A673 (cell line): Measurements from ENCODE around the gene SERGEF. TPM values are rescaled to one million over a fixed set of nuclear protein-coding genes. Genes with fewer than 3 reads are reported as not detected.

Experiments
- BruUV-seq: library from RNA; stranded (reverse); fragments of 400-500 nt; replicated peaks from 2 replicates; lab custom pipeline; 2021; lab: Mats Ljungman, UMichigan
- CTCF ChIA-PET: fragments of 300-600 bp; sonication (Branson Sonifier 250); formaldehyde crosslinking; loops from one replicate; lab custom pipeline; 2022; ENCODE audit warnings: antibody characterized with exemption; lab: Charles Lee
- POLR2A ChIA-PET: fragments of 300-600 bp; sonication (Branson Sonifier 250); formaldehyde crosslinking; loops from one replicate; lab custom pipeline; 2022; ENCODE audit warnings: antibody characterized with exemption; ENCODE audit not compliant: low non-redundant PET; lab: Charles Lee
- DNase-seq: peaks from one replicate; pipeline ENCODE4 v3.0.0-alpha.2; 2015; ENCODE audit warnings: low spot score
- H3K27ac ChIP-seq: fragments of 200-600 bp; sonication (generic); 2 replicates; pipeline ENCODE4 v1.5.1; 2016; ENCODE audit warnings: mixed run types, low read depth, mild to moderate bottlenecking, mixed read lengths, antibody characterized with exemption, low read length; ENCODE audit not compliant: poor library complexity, severe bottlenecking
- H3K27me3 ChIP-seq: fragments of 200-600 bp; sonication (generic); replicated peaks from 2 replicates; pipeline ENCODE4 v1.6.1; 2017; ENCODE audit warnings: mixed run types, low read depth, mild to moderate bottlenecking, mixed read lengths, antibody characterized with exemption, low read length; ENCODE audit not compliant: insufficient read depth, poor library complexity
- H3K36me3 ChIP-seq: fragments of 200-600 bp; sonication (generic); 2 replicates; pipeline ENCODE4 v1.6.1; 2016; ENCODE audit warnings: mixed run types, mild to moderate bottlenecking, mixed read lengths, antibody characterized with exemption, low read length; ENCODE audit not compliant: insufficient read depth, poor library complexity, severe bottlenecking
- H3K4me1 ChIP-seq: fragments of 200-600 bp; sonication (generic); 2 replicates; pipeline ENCODE4 v1.6.1; 2017; ENCODE audit warnings: mixed run types, mild to moderate bottlenecking, mixed read lengths, antibody characterized with exemption, low read length; ENCODE audit not compliant: insufficient read depth, poor library complexity, severe bottlenecking
- H3K4me3 ChIP-seq: fragments of 200-600 bp; sonication (generic); 2 replicates; pipeline ENCODE4 v1.5.1; 2016; ENCODE audit warnings: low read depth, mixed run types, mild to moderate bottlenecking, mixed read lengths, low read length; ENCODE audit not compliant: poor library complexity, severe bottlenecking
- H3K9me3 ChIP-seq: fragments of 200-600 bp; sonication (generic); 2 replicates; pipeline ENCODE4 v1.6.1; 2016; ENCODE audit warnings: mixed run types, low read depth, mild to moderate bottlenecking, mixed read lengths, antibody characterized with exemption, low read length; ENCODE audit not compliant: poor library complexity, severe bottlenecking
- CTCF ChIP-seq: fragments of 300-800, 200-600 bp; sonication (generic); conservative IDR thresholded peaks from 2 replicates; pipeline ENCODE4 v1.5.1; 2017; ENCODE audit warnings: low read depth, mild to moderate bottlenecking, antibody characterized with exemption, low read length, moderate library complexity, mixed read lengths
- EZH2 ChIP-seq: fragments of 200-600 bp; sonication (generic); IDR thresholded peaks from 2 replicates; pipeline ENCODE4 v1.6.1; 2017; ENCODE audit warnings: borderline replicate concordance, low read depth, mild to moderate bottlenecking, mixed read lengths, antibody characterized with exemption, low read length; ENCODE audit not compliant: poor library complexity, severe bottlenecking
- intact Hi-C: fragments of 100-400 bp; cut with micrococcal nuclease; formaldehyde crosslinking; loops from one replicate; pipeline ENCODE4 v1.10.0; 2022; ENCODE audit not compliant: unreplicated experiment
- total RNA-seq: library from RNA; stranded (reverse); gene quantifications from 2 replicates; pipeline ENCODE4 v1.2.3, GENCODE V29; 2021

Gene SERGEF
- total RNA-seq, 1 experiment from 2014 or later = 15.2 TPM

GRCh38 chr11:17905477-17905876, 107.4 kb downstream of the SERGEF start:
- Histone ChIP-seq H3K36me3 (no peaks in the 10 kb centered on the region), H3K4me3 (no peak overlapping the region), H3K27ac (no peak overlapping the region), H3K4me1 (no peaks in the 10 kb centered on the region), H3K27me3 (no peaks in the 10 kb centered on the region), H3K9me3 (no peaks in the 10 kb centered on the region)
- DNase-seq = no peak
- BruUV-seq = no TSS peak
- intact Hi-C loops = no loop called here
- ChIA-PET POLR2A (no interaction called here), CTCF (no interaction called here)
- no peak for TF ChIP-seq EZH2
- no peak for TF ChIP-seq CTCF

GRCh38 chr11:17901481-17901880, 111.4 kb downstream of the SERGEF start:
- H3K36me3 ChIP-seq = no peaks in the 10 kb centered on the region
- H3K4me3 ChIP-seq = no peak overlapping the region
- intact Hi-C loops = no loop called here
- no peak overlapping the region for H3K27ac ChIP-seq
- DNase-seq = no peak
- ChIA-PET POLR2A (no interaction called here), CTCF (no interaction called here)
- no peaks in the 10 kb centered on the region for H3K4me1 ChIP-seq
- H3K27me3 ChIP-seq = no peaks in the 10 kb centered on the region
- BruUV-seq = no TSS peak
- TF ChIP-seq CTCF (no peak), EZH2 (no peak)
- H3K9me3 ChIP-seq = no peaks in the 10 kb centered on the region

- Histone ChIP-seq H3K4me3 (no peak overlapping the region), H3K4me1 (no peaks in the 10 kb centered on the region), H3K9me3 (no peaks in the 10 kb centered on the region), H3K27me3 (no peaks in the 10 kb centered on the region), H3K36me3 (no peaks in the 10 kb centered on the region), H3K27ac (no peak overlapping the region)
- intact Hi-C loops = no loop called here
- POLR2A ChIA-PET = no interaction called here
- peak; percentile 19 for DNase-seq
- no TSS peak for BruUV-seq
- TF ChIP-seq CTCF = no peak
- no peak for TF ChIP-seq EZH2
- CTCF ChIA-PET = no interaction called here
Observed at GRCh38 chr11:17898782-17899181, 114.1 kb downstream of the SERGEF start.
